Hypothalamus (tissue), 51 donors: ENCODE measurements around the gene HEPH.
A peak's percentile ranks its signal among the peaks of the same experiment; 100 is the strongest.
"Not testable (repeated sequence)": the region's sequence is repeated elsewhere in the genome, so short reads cannot be mapped to it uniquely, and the experiment has no call there.

Source experiments
- DNase-seq, 51 donors: peaks; one replicate each; lab custom pipeline; 2025; lab: John Stamatoyannopoulos, UW

Gene HEPH

DNA sequence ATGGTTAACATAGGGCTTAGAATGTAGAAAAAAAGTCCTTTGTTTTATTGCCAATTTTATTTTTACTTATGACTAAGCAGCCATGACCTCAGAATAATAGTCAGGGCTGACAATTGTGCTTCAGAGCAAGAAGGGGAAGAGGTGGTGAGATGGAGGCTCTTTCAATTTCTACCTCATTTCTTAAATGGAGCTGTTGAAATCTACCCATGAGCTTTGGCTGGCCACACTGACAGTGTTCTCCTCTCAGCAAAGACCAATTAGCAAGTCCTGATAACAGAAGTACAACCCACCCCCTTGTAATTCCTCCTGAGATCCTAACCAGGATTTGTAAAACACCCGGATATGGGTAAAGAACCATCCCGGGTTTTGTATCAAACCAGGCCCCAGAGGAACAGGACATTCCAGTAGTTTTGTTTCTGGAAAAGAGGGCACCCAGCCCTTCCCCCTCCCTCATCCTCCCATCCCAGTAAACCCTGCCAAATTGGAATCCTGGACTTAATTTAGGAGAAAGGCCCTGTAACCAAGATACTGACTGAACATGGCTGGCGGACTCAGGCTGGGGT is at the start of gene HEPH:
TSS of gene HEPH (plus strand) at position 399 of the 563 bp plus-strand sequence. CDS start 6,324 bp downstream, outside the sequence.
- DNase-seq: peak in 28 of 51 donors; percentile 0 to 28 (median 4)

DNA sequence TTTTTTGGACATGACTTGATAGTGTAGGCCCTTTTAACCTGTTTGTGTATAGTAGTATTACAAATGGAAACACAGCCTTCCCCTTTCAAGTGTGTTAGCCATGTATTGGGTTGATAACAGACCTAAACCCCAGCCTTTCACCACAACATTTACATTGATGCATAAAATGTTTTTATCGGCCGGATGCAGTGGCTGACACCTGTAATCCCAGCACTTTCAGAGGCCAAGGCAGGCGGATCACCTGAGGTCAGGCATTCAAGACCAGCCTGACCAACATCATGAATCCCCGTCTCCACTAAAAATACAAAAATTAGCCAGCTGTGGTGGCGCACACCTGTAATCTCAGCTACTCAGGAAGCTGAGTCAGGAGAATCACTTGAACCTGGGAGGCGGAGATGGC is 45.3 kb upstream of the HEPH start:
- DNase-seq: not testable (repeated sequence)

DNA sequence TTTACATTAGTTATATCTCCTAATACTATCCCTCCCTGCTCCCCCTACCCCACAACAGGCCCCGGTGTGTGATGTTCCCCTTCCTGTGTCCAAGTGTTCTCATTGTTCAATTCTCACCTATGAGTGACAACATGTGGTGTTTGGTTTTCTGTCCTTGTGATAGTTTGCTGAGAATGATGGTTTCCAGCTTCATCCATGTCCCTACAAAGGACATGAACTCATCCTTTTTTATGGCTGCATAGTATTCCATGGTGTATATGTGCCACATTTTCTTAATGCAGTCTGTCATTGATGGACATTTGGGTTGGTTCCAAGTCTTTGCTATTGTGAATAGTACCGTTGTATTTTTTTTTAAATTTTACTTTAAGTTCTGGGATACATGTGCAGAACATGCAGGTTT is 42.7 kb upstream of the HEPH start:
- DNase-seq: not testable (repeated sequence)

DNA sequence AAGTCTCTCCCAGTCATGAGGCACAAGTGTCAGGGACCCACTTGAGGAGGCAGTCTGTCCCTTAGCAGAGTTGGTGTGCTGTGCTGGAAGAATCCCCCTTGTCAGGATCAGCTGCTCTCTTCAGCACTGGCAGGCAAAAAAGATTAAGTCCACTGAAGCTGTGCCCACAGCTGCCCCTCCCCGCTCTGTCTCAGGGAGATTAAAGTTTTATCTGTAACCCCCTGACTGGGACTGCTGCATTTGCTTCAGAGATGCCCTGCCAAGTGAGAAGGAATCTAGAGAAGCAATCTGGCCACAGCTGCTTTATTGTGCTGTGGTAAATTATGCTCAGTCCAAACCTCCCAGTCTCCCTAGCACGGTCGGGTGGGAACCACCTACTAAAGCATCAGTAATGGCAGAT is 37.4 kb upstream of the HEPH start:
- DNase-seq: no peak

- DNase-seq: no peak
Measured at GRCh38 chrX:66130469-66130868, 33.6 kb upstream of the HEPH start.

GRCh38 chrX:66135284-66135683 is 28.8 kb upstream of the HEPH start:
- DNase-seq: not testable (repeated sequence)

GRCh38 chrX:66142351-66142750 is 21.7 kb upstream of the HEPH start:
- DNase-seq: no peak

GRCh38 chrX:66144258-66144657 is 19.8 kb upstream of the HEPH start:
- no peak for DNase-seq

GRCh38 chrX:66149519-66149918 is 14.5 kb upstream of the HEPH start:
- no peak for DNase-seq

GRCh38 chrX:66150163-66150562 is 13.9 kb upstream of the HEPH start:
- no peak for DNase-seq

- DNase-seq: no peak
Measured at GRCh38 chrX:66162331-66162822, 1.7 kb upstream of the HEPH start.

- no peak for DNase-seq
Measured at GRCh38 chrX:66163447-66163846, 600 bp upstream of the HEPH start.

DNA sequence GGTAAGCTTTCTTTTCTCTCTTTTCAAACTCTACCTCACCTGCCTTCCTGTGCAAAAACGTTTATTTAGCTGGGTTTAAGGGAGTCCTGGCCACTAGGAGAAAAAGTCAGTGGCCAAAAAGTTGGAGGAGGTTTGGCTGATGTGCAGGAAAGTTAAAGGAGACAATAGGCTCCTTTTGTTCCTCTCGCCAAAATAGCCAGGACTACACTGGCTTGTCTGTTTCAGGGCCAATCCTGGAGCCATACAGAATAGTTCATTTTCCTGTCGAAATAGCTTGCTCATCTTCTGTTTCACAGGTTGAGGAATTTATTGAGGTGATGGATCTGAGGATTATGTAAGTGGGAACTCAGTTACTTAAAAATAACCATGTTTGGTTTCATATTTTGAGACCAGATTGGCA is 423 bp downstream of the HEPH start:
- peak in 4 of 51 donors; percentile 0 to 28 (median 2) for DNase-seq

- no peak for DNase-seq
Measured at GRCh38 chrX:66164931-66165330, 884 bp downstream of the HEPH start.

DNA sequence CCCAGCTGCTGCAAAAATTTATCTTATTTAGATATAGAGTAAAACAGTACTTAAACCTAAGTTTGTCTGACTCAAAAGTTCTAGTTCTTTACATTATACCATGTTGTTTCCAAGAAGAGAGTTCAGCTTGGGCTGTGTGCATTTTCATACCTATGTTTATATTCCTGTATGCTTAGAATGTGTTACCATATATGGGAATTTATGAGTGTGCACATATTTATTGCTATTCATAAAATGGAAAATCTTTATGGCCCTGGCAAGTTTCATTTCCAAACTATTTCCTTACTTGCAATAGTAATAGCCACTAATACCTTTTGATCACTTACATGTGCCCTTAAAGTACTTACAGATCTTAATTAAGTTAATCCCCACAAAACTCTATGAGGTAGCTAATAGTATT is 2.6 kb downstream of the HEPH start:
- DNase-seq: no peak

- DNase-seq: no peak
Measured at GRCh38 chrX:66167431-66167830, 3.4 kb downstream of the HEPH start.

- DNase-seq: no peak
Measured at GRCh38 chrX:66176134-66176533, 12.1 kb downstream of the HEPH start.

DNA sequence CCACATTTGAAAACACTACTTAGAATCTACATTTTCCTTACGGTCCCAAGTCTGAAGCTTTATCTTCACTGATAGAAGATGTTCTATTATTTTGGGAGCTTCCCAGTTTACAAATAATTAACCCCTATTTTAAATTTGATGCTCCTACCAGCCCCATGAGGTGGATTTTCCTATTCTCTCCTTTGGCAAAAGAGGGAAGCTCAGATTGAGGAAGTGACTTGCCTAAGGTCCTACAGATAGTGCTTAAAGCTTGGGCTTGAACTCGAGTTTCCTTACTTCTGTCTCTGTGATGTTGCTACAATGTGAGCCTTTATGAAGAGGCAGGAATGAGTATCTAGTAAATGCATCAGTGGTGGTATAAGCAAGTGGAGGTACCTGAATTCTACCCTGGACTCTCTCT is 27.5 kb downstream of the HEPH start:
- DNase-seq: no peak

GRCh38 chrX:66193821-66194220 is 29.8 kb downstream of the HEPH start:
- no peak for DNase-seq

- peak in 1 of 51 donors; percentile 0 for DNase-seq
Measured at GRCh38 chrX:66200050-66200664, 36.1 kb downstream of the HEPH start.

DNA sequence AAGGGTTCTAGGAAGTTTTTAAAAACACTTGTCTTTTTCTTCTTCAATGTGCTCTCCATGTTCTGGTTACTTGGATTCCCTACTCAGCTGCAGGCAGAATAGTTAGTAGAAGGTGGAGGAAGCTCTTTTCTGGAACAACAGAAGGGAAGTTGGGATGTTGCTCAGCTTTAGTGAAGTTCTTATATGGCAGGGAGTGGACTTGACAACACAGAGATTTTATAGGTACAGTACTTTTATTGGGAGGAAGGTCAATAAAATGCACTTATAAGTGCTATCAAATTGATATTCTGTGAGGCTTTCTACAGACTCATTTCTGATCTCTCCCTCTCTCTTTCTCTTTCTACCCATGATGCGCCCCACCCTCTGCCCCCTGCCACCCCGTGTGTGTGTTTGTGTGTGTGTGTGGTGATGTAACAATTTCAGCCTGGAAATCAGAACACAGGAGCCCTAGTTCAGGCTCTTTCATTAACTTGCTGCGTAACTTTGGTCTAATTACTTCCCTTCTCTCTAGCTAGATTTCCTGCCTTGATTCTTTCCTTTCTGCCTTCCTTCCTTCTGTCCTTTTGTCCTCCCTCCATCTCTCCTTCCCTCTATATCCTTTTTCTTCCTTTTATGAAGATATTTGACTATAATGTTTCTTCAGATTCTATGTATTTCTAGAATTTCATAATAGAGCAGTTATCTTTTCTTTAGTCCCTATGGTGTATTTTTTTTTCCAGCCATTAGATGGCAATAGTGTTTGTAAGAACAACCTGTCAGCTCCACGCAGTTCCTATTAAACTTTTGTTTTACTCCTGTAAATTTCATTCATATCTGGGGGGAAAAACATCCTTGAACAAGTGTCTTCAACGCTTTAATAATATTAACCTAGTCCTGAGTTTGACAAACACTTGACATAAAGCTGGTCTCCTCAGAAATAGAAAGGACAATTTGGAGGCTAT is 37.1 kb downstream of the HEPH start:
- DNase-seq: no peak
